GM21381 (cell line): ENCODE measurements around the gene GM2A.
"Not testable (repeated sequence)": the region's sequence is repeated elsewhere in the genome, so short reads cannot be mapped to it uniquely, and the experiment has no call there.

Experiments used
- ATAC-seq: cut with Tn5 transposase; IDR thresholded peaks from one replicate; pipeline ENCODE4 v1.9.1; 2021; ENCODE audit warnings: mild to moderate bottlenecking, moderate library complexity; ENCODE audit not compliant: unreplicated experiment

Gene GM2A

GRCh38 chr5:151227918-151228447 lies 25.0 kb upstream of the GM2A start:
- ATAC-seq, result no peak

- no peak for ATAC-seq
These were observed 24.0 kb upstream of the GM2A start for GRCh38 chr5:151228986-151229385.

- no peak for ATAC-seq
These were observed 22.8 kb upstream of the GM2A start for GRCh38 chr5:151230048-151230680.

GRCh38 chr5:151231359-151231758 lies 21.6 kb upstream of the GM2A start:
- ATAC-seq, result no peak

GRCh38 chr5:151233616-151234085 lies 19.3 kb upstream of the GM2A start:
- peak; percentile 52 for ATAC-seq

GRCh38 chr5:151234476-151235238 lies 18.3 kb upstream of the GM2A start:
- peak; percentile 70 for ATAC-seq

GRCh38 chr5:151235239-151235571 lies 17.8 kb upstream of the GM2A start:
- ATAC-seq, result not testable (repeated sequence)

GRCh38 chr5:151236888-151237287 lies 16.1 kb upstream of the GM2A start:
- ATAC-seq, result no peak

- no peak for ATAC-seq
These were observed 15.3 kb upstream of the GM2A start for GRCh38 chr5:151237685-151238084.

GRCh38 chr5:151238303-151238741 lies 14.7 kb upstream of the GM2A start:
- peak; percentile 43 for ATAC-seq

GRCh38 chr5:151239237-151239861 lies 13.6 kb upstream of the GM2A start:
- no peak for ATAC-seq

GRCh38 chr5:151240268-151240835 lies 12.6 kb upstream of the GM2A start:
- ATAC-seq, result not testable (repeated sequence)

- ATAC-seq, result no peak
These were observed 11.9 kb upstream of the GM2A start for GRCh38 chr5:151240924-151241635.

GRCh38 chr5:151243127-151243526 lies 9.9 kb upstream of the GM2A start:
- no peak for ATAC-seq

- ATAC-seq, result no peak
These were observed 9.4 kb upstream of the GM2A start for GRCh38 chr5:151243564-151243963.

GRCh38 chr5:151244206-151244605 lies 8.8 kb upstream of the GM2A start:
- ATAC-seq, result no peak

- ATAC-seq, result no peak
These were observed 7.2 kb upstream of the GM2A start for GRCh38 chr5:151245680-151246219.

GRCh38 chr5:151248651-151249050 lies 4.3 kb upstream of the GM2A start:
- ATAC-seq, result no peak

GRCh38 chr5:151249281-151249680 lies 3.7 kb upstream of the GM2A start:
- no peak for ATAC-seq

GRCh38 chr5:151250346-151251000 lies 2.5 kb upstream of the GM2A start:
- no peak for ATAC-seq
